PC-9 (cell line): ENCODE results near the gene ANKRD6. TPM values are rescaled to one million over a fixed set of nuclear protein-coding genes. Genes with fewer than 3 reads are reported as not detected.

Source experiments
- BruUV-seq: library from RNA; stranded (reverse); fragments of 400-500 nt; replicated peaks from 2 replicates; lab custom pipeline; 2021; lab: Mats Ljungman, UMichigan
- CTCF ChIA-PET: fragments of 300-600 bp; sonication (Branson Sonifier 250); formaldehyde crosslinking; loops from one replicate; lab custom pipeline; 2022; ENCODE audit warnings: antibody characterized with exemption; lab: Charles Lee
- POLR2A ChIA-PET: fragments of 300-600 bp; sonication (Branson Sonifier 250); formaldehyde crosslinking; loops from one replicate; lab custom pipeline; 2022; ENCODE audit warnings: antibody characterized with exemption; ENCODE audit not compliant: unreplicated experiment; lab: Charles Lee
- DNase-seq, 2 experiments: peaks; one replicate each; pipeline versions ENCODE4 v3.0.0 to v3.0.0-alpha.2; 2015 to 2022; ENCODE audit warnings: mixed read lengths in 1 of 2
- H2AFZ ChIP-seq: fragments of 200-600 bp; sonication (generic); 2 replicates; pipeline ENCODE4 v1.8.1; 2017; ENCODE audit warnings: antibody characterized with exemption
- H3F3A ChIP-seq: fragments of 200-600 bp; sonication (generic); 2 replicates; pipeline ENCODE4 v1.8.1; 2017; ENCODE audit warnings: antibody characterized with exemption, mild to moderate bottlenecking, low read depth; ENCODE audit not compliant: insufficient read depth
- H3K27ac ChIP-seq: fragments of 200-600 bp; sonication (generic); 2 replicates; pipeline ENCODE4 v1.6.1; 2016; ENCODE audit warnings: mixed run types
- H3K27me3 ChIP-seq: fragments of 200-600 bp; sonication (generic); 2 replicates; pipeline ENCODE4 v1.6.1; 2016; ENCODE audit warnings: low read depth, mixed run types; ENCODE audit not compliant: insufficient read depth
- H3K36me3 ChIP-seq: fragments of 200-600 bp; sonication (generic); 2 replicates; pipeline ENCODE4 v1.6.1; 2016; ENCODE audit warnings: low read depth, mixed run types
- H3K4me1 ChIP-seq: fragments of 200-600 bp; sonication (generic); replicated peaks from 2 replicates; pipeline ENCODE4 v1.6.1; 2016; ENCODE audit warnings: mixed run types; ENCODE audit not compliant: insufficient read depth
- H3K4me2 ChIP-seq: fragments of 200-600 bp; sonication (generic); 2 replicates; pipeline ENCODE4 v1.6.1; 2017; ENCODE audit warnings: mixed run types
- H3K4me3 ChIP-seq: fragments of 200-600 bp; sonication (generic); 2 replicates; pipeline ENCODE4 v1.6.1; 2016; ENCODE audit warnings: mixed run types
- H3K79me2 ChIP-seq: fragments of 200-600 bp; sonication (generic); 2 replicates; pipeline ENCODE4 v1.6.1; 2017; ENCODE audit warnings: low read depth, mixed run types
- H3K9me2 ChIP-seq: fragments of 200-600 bp; sonication (generic); 2 replicates; pipeline ENCODE4 v1.8.1; 2017; ENCODE audit warnings: mild to moderate bottlenecking; ENCODE audit not compliant: insufficient read depth
- H3K9me3 ChIP-seq: fragments of 200-600 bp; sonication (generic); 2 replicates; pipeline ENCODE4 v1.8.1; 2016; ENCODE audit warnings: low read depth; ENCODE audit not compliant: insufficient read depth
- H4K20me1 ChIP-seq: fragments of 200-600 bp; sonication (generic); 2 replicates; pipeline ENCODE4 v1.8.1; 2017; ENCODE audit not compliant: insufficient read depth
- EZH2 ChIP-seq: fragments of 200-600 bp; sonication (generic); IDR thresholded peaks from 2 replicates; pipeline ENCODE4 v1.8.0; 2017; ENCODE audit warnings: antibody characterized with exemption, low read depth
- intact Hi-C: fragments of 100-400 bp; cut with micrococcal nuclease; formaldehyde crosslinking; loops from one replicate; pipeline ENCODE4 v1.10.0; 2022; ENCODE audit not compliant: unreplicated experiment
- total RNA-seq: library from RNA; stranded (reverse); gene quantifications from 2 replicates; pipeline ENCODE4 v1.2.3, GENCODE V29; 2021
- TF ChIP-seq, protein P1 (sequence below): fragments of 200-600 bp; sonication (generic); conservative IDR thresholded peaks from 2 replicates; pipeline ENCODE4 v1.6.1; 2017; ENCODE audit warnings: mixed run types, antibody characterized with exemption, mild to moderate bottlenecking, moderate library complexity

Gene ANKRD6
- total RNA-seq, 1 experiment from 2014 or later = 1.8 TPM

DNA sequence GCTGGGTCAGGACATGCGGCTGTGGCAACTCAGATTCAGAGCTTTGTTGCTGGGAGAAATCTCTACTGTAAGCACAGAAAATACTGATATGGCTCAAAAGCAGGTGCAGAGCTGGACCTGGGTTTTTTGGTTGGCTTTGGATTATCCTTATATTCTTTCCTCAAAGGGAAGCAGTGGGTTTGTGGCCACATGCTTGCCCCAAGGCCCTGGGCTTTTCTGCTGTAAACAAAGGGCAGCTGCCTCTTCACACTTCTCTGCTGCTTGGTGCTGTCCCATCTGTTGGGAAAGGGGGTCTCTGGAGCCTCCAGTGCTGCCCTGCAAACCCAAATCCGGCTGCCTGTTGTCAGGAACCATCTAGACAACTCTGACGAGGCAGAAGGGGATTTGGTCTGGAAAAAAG lies 52.4 kb downstream of the ANKRD6 start:
- no peaks in the 10 kb centered on the region for H3F3A ChIP-seq
- intact Hi-C loops = no loop called here
- no peaks in the 10 kb centered on the region for H3K9me2 ChIP-seq
- H3K27ac ChIP-seq = no peak overlapping the region
- H4K20me1 ChIP-seq = no peaks in the 10 kb centered on the region
- H3K9me3 ChIP-seq = no peaks in the 10 kb centered on the region
- CTCF ChIA-PET = no interaction called here
- POLR2A ChIA-PET = no interaction called here
- no peak overlapping the region for H2AFZ ChIP-seq
- H3K79me2 ChIP-seq = no peaks in the 10 kb centered on the region
- no peaks in the 10 kb centered on the region for H3K27me3 ChIP-seq
- H3K36me3 ChIP-seq = no peaks in the 10 kb centered on the region
- no peak overlapping the region for H3K4me2 ChIP-seq
- TF ChIP-seq, protein P1, sequence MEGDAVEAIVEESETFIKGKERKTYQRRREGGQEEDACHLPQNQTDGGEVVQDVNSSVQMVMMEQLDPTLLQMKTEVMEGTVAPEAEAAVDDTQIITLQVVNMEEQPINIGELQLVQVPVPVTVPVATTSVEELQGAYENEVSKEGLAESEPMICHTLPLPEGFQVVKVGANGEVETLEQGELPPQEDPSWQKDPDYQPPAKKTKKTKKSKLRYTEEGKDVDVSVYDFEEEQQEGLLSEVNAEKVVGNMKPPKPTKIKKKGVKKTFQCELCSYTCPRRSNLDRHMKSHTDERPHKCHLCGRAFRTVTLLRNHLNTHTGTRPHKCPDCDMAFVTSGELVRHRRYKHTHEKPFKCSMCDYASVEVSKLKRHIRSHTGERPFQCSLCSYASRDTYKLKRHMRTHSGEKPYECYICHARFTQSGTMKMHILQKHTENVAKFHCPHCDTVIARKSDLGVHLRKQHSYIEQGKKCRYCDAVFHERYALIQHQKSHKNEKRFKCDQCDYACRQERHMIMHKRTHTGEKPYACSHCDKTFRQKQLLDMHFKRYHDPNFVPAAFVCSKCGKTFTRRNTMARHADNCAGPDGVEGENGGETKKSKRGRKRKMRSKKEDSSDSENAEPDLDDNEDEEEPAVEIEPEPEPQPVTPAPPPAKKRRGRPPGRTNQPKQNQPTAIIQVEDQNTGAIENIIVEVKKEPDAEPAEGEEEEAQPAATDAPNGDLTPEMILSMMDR = no peak
- TF ChIP-seq EZH2 = no peak
- H3K4me3 ChIP-seq = no peak overlapping the region
- BruUV-seq = no TSS peak
- no peaks in the 10 kb centered on the region for H3K4me1 ChIP-seq
- DNase-seq = no peak

DNA sequence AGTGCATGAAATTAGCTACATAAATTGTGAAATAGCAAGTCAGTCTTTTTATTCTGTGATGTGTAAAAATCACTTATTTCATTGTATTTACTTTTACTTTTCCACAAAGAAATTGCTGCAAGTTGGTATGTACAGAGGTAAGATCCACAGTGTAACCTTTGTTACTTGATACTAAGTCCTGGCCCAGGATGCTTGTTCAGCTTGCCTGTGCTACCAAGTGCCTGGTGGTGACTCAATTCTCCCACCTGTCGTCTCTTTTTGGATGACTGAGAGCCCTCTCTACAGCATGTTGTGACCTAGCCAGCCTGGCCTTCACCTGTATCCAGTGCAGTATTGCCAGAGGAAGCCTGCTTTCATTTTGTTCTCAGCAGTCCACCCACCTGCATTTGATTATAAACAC lies 54.9 kb downstream of the ANKRD6 start:
- Histone ChIP-seq H3K4me3 (no peak overlapping the region), H3K36me3 (no peaks in the 10 kb centered on the region), H4K20me1 (no peaks in the 10 kb centered on the region), H3K9me3 (no peaks in the 10 kb centered on the region), H3K79me2 (no peaks in the 10 kb centered on the region), H3K4me1 (no peaks in the 10 kb centered on the region), H3F3A (no peaks in the 10 kb centered on the region), H3K9me2 (no peaks in the 10 kb centered on the region), H3K4me2 (no peak overlapping the region), H2AFZ (no peak overlapping the region), H3K27me3 (no peaks in the 10 kb centered on the region), H3K27ac (no peak overlapping the region)
- ChIA-PET CTCF (no interaction called here), POLR2A (no interaction called here)
- DNase-seq = no peak
- no peak for TF ChIP-seq EZH2
- TF ChIP-seq, protein P1 = no peak
- intact Hi-C loops = no loop called here
- no TSS peak for BruUV-seq

DNA sequence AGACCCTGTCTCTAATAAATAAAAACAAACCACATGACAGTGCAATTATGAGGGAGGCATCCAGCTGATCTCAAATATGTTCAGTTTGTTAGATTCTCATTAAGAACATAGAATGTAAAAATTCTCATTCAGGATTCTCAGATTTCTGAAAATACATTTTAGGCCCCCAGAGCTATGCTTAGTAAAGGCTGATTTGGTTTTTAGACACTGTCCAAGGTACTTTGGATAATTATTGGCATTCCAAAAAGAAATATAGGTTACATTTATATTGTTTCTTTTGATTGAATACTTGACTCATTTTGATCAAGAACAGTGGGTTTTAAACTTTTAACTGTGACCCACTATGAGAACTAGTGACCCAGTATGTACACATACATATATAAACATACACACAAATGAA lies 55.5 kb downstream of the ANKRD6 start:
- Histone ChIP-seq H3K27me3 (no peaks in the 10 kb centered on the region), H3K79me2 (no peaks in the 10 kb centered on the region), H3K27ac (no peak overlapping the region), H3K4me2 (no peak overlapping the region), H3K4me3 (no peak overlapping the region), H3K9me3 (no peaks in the 10 kb centered on the region), H3K36me3 (no peaks in the 10 kb centered on the region), H4K20me1 (no peaks in the 10 kb centered on the region), H3K4me1 (no peaks in the 10 kb centered on the region), H2AFZ (no peak overlapping the region), H3F3A (no peaks in the 10 kb centered on the region), H3K9me2 (no peaks in the 10 kb centered on the region)
- ChIA-PET POLR2A (no interaction called here), CTCF (no interaction called here)
- DNase-seq = no peak
- TF ChIP-seq, protein P1 = no peak
- no peak for TF ChIP-seq EZH2
- no TSS peak for BruUV-seq
- intact Hi-C loops = no loop called here
